Activated CD8-positive, alpha-beta T cell treated with anti-CD3 and anti-CD28 coated beads for 36 hours (primary cell): ENCODE results near the gene GH1. TPM values are rescaled to one million over a fixed set of nuclear protein-coding genes. Genes with fewer than 3 reads are reported as not detected.

Experiments used
- ATAC-seq: fragments of 200-7000 bp; cut with Tn5 transposase; one replicate; pipeline ENCODE4 v1.10.0; 2021; ENCODE audit warnings: mild to moderate bottlenecking, moderate library complexity
- CTCF ChIA-PET: fragments of 350-600 bp; sonication (Branson Sonifier 250); formaldehyde crosslinking; loops from one replicate; lab custom pipeline; 2021; ENCODE audit warnings: antibody characterized with exemption; lab: Charles Lee
- POLR2A ChIA-PET: fragments of 350-600 bp; sonication (Branson Sonifier 250); formaldehyde crosslinking; loops from one replicate; lab custom pipeline; 2021; ENCODE audit warnings: antibody characterized with exemption; lab: Charles Lee
- DNase-seq: peaks from one replicate; pipeline ENCODE4 v3.0.0-alpha.2; 2020
- H3K27ac Mint-ChIP-seq: one replicate; pipeline ENCODE4 v1.8.0; 2021; ENCODE audit warnings: mild to moderate bottlenecking, mixed read lengths
- H3K27me3 Mint-ChIP-seq: one replicate; pipeline ENCODE4 v1.8.0; 2021; ENCODE audit warnings: mixed read lengths
- H3K36me3 Mint-ChIP-seq: one replicate; pipeline ENCODE4 v1.8.0; 2021; ENCODE audit warnings: low read depth, mixed read lengths
- H3K4me1 Mint-ChIP-seq: one replicate; pipeline ENCODE4 v1.8.0; 2021; ENCODE audit warnings: low read depth, mixed read lengths
- H3K4me3 Mint-ChIP-seq: one replicate; pipeline ENCODE4 v1.8.0; 2021; ENCODE audit warnings: mild to moderate bottlenecking, moderate library complexity, mixed read lengths
- H3K9me3 Mint-ChIP-seq: one replicate; pipeline ENCODE4 v1.8.0; 2021; ENCODE audit warnings: mixed read lengths
- intact Hi-C: fragments of 100-400 bp; cut with micrococcal nuclease; formaldehyde crosslinking; loops from one replicate; pipeline ENCODE4 v1.10.0; 2022
- total RNA-seq, 2 experiments: library from RNA; stranded (reverse); gene quantifications; one replicate each; pipeline ENCODE4 v1.2.3, GENCODE V29; 2021
- TF ChIP-seq, protein P1 (sequence below): fragments of 200-600 bp; IDR thresholded peaks from one replicate; pipeline ENCODE4 v1.8.0; 2022; ENCODE audit warnings: antibody characterized with exemption, mild to moderate bottlenecking

Gene GH1
- total RNA-seq, 2 experiments from 2014 or later, result not detected

GRCh38 chr17:63928966-63929695 lies 10.5 kb upstream of the GH1 start:
- TF ChIP-seq, protein P1, sequence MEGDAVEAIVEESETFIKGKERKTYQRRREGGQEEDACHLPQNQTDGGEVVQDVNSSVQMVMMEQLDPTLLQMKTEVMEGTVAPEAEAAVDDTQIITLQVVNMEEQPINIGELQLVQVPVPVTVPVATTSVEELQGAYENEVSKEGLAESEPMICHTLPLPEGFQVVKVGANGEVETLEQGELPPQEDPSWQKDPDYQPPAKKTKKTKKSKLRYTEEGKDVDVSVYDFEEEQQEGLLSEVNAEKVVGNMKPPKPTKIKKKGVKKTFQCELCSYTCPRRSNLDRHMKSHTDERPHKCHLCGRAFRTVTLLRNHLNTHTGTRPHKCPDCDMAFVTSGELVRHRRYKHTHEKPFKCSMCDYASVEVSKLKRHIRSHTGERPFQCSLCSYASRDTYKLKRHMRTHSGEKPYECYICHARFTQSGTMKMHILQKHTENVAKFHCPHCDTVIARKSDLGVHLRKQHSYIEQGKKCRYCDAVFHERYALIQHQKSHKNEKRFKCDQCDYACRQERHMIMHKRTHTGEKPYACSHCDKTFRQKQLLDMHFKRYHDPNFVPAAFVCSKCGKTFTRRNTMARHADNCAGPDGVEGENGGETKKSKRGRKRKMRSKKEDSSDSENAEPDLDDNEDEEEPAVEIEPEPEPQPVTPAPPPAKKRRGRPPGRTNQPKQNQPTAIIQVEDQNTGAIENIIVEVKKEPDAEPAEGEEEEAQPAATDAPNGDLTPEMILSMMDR, result no peak
- no peaks in the 10 kb centered on the region for H3K27me3 Mint-ChIP-seq
- no peak overlapping the region for H3K4me3 Mint-ChIP-seq
- peaks cover 2% of the 10 kb centered on the region for H3K36me3 Mint-ChIP-seq
- peaks cover 15% of the 10 kb centered on the region for H3K4me1 Mint-ChIP-seq
- POLR2A ChIA-PET, result no interaction called here
- intact Hi-C loops, result no loop called here
- ATAC-seq (no peak), DNase-seq (no peak)
- CTCF ChIA-PET, result interaction anchor here (0.7 to 3.4 kb wide), 7 partner anchors 10 to 205 kb away, joined by 3 to 23 read pairs (median 4); partner anchors contain the start of gene GH1
- no peaks in the 10 kb centered on the region for H3K9me3 Mint-ChIP-seq
- no peak overlapping the region for H3K27ac Mint-ChIP-seq

DNA sequence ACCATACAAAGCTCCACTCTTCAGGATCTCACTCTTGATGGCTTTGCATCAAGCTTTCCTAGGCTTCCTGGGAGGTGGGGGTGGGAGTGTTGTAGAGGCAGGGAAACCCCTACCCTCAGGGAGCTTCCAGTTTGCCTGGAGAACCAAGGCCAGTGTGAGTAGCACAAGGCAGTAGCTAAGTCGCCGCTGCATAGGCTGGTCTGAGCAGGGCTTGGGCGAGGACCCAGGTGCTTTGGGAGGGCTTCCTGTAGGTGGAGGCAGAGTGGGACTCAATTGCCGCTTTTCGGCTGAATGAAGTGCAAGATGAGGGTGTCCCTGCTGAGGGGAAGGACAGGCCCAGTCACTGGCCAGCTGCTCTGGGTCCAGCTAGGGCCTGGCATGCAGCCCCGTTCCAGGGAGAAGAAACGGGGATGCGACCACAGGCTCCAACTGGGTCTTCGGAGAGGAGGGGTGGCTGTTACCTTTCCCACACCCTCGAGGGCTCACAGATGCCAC lies 9.6 kb upstream of the GH1 start:
- Mint-ChIP-seq H3K4me1 (peaks cover 15% of the 10 kb centered on the region), H3K4me3 (no peak overlapping the region), H3K27ac (no peak overlapping the region), H3K36me3 (peaks cover 2% of the 10 kb centered on the region), H3K27me3 (no peaks in the 10 kb centered on the region), H3K9me3 (no peaks in the 10 kb centered on the region)
- TF ChIP-seq, protein P1, result no peak
- ATAC-seq (no peak), DNase-seq (no peak)
- CTCF ChIA-PET, result interaction anchor here (1.0 to 3.4 kb wide), 3 partner anchors 9 to 63 kb away, joined by 3 to 23 read pairs (median 17); partner anchors contain the start of gene GH1
- intact Hi-C loops, result no loop called here
- POLR2A ChIA-PET, result no interaction called here

DNA sequence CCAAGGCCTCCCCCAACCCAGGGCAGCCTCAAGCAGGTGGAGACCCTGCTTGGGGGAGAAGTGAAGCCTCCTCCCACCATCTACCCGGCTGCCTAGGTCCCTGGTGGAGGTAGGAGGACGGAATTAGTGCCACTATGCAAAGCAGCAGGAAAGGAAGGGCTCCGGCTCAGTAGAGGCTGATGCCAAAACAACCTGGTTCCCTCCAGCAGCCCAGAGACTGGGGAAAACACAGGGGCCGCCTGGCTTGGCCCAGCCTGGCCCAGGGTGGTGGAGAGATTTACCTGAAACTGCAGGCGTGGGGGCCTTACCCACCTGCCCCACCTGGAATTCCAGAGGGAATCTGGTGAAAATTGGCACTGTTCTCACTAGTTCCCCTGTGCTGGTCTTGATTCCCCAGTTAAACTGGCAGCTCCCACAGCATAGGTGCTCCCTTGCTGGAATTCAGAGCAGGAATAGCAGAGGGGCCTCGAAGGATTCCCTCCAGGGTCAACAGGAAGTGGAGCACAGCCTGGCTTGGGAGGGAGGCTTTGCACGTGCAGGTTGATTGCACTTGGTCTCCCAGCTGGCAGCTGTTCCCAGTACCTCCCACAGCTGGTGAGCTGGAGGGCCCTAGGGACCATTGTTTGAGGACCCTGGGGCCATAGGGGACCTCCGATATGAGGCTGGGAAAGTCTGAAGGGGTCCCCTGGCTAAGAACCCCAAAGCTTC lies 9.0 kb upstream of the GH1 start:
- ATAC-seq (no peak), DNase-seq (no peak)
- ChIA-PET POLR2A (no interaction called here), CTCF (interaction anchor here (1.0 to 3.4 kb wide), 3 partner anchors 9 to 63 kb away, joined by 3 to 23 read pairs (median 17); partner anchors contain the start of gene GH1)
- Mint-ChIP-seq H3K36me3 (peaks cover 2% of the 10 kb centered on the region), H3K27me3 (no peaks in the 10 kb centered on the region), H3K27ac (no peak overlapping the region), H3K4me3 (no peak overlapping the region), H3K4me1 (peaks cover 11% of the 10 kb centered on the region), H3K9me3 (no peaks in the 10 kb centered on the region)
- intact Hi-C loops, result no loop called here
- TF ChIP-seq, protein P1, result no peak

GRCh38 chr17:63926164-63926563 lies 7.5 kb upstream of the GH1 start:
- DNase-seq (no peak), ATAC-seq (no peak)
- intact Hi-C loops, result no loop called here
- H3K4me1 Mint-ChIP-seq, result peaks cover 6% of the 10 kb centered on the region
- H3K9me3 Mint-ChIP-seq, result no peaks in the 10 kb centered on the region
- CTCF ChIA-PET, result interaction anchor here (0.6 to 3.6 kb wide), 3 partner anchors 21 to 65 kb away, joined by 3 to 16 read pairs (median 3); no protein-coding TSS in a partner anchor
- POLR2A ChIA-PET, result no interaction called here
- TF ChIP-seq, protein P1, result no peak
- peaks cover 2% of the 10 kb centered on the region for H3K36me3 Mint-ChIP-seq
- H3K4me3 Mint-ChIP-seq, result no peak overlapping the region
- H3K27ac Mint-ChIP-seq, result no peak overlapping the region
- no peaks in the 10 kb centered on the region for H3K27me3 Mint-ChIP-seq
